ENCODE measurements around the gene NDUFC2. TPM values are rescaled to one million over a fixed set of nuclear protein-coding genes. Genes with fewer than 3 reads are reported as not detected.
A peak's percentile ranks its signal among the peaks of the same experiment; 100 is the strongest.
"Not testable (repeated sequence)": the region's sequence is repeated elsewhere in the genome, so short reads cannot be mapped to it uniquely, and the experiment has no call there.

NDUFC2 gene
- total RNA-seq, 4 donors from 2014 or later, result 205 to 342 (median 228) TPM

DNA sequence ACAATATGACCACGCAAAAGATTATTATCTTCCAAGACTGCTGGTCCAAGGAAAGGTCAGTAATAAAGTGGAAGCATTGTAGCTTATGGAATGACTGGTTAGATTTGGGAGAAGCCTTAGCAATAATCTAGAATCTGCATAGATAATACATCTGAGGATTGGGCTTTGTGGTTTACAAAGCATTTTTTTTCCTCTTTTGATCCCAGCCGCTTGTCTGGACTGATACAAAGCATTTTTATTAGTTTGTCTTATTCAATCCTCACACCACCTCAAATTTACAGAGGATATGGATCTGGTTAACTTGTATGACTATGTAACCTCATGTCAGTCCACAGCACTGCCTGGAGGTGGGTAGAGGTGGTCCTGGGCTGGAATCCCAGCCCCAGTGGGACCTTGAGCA, 17.0 kb downstream of the NDUFC2 start:
- intact Hi-C loops (cut with DNase I), result no loop called here
- H3K9me3 ChIP-seq, result no peaks in the 10 kb centered on the region
- WGBS, 2 donors, result 91 to 96% methylated on average over 2 of the region's 2 CpGs

GRCh38 chr11:78061921-78062311, 17.7 kb downstream of the NDUFC2 start:
- peak; percentile 73 to 79 for DNase-seq
- Histone ChIP-seq H3K27me3 (no peaks in the 10 kb centered on the region), H3K9me3 (no peaks in the 10 kb centered on the region), H3K27ac (peak overlapping the region; percentile 84 to 91 (median 90)), H3K4me1 (peaks cover 35 to 37% of the 10 kb centered on the region in 2 donors), H3K4me3 (replicated peaks in 1 of 3) (no peak overlapping the region), H3K36me3 (no peaks in the 10 kb centered on the region)
- TF ChIP-seq CTCF (IDR thresholded peaks at IDR 0.05), result no peak
- no peak for TF ChIP-seq POLR2A (IDR thresholded peaks at IDR 0.05)
- WGBS, 2 donors, result 50 to 55% methylated on average over 4 of the region's 4 CpGs
- intact Hi-C loops (cut with DNase I), result no loop called here

More for the DNA sequence above, 17.0 kb downstream of the NDUFC2 start:
- TF ChIP-seq POLR2A (IDR thresholded peaks at IDR 0.05) (no peak), CTCF (IDR thresholded peaks at IDR 0.05) (no peak)
- Histone ChIP-seq H3K27me3 (no peaks in the 10 kb centered on the region), H3K4me1 (peaks cover 35 to 41% of the 10 kb centered on the region in 2 donors), H3K36me3 (peaks cover 4% of the 10 kb centered on the region in 2 donors), H3K4me3 (replicated peaks in 1 of 3) (no peak overlapping the region), H3K27ac (peak overlapping the region; percentile 84 to 91 (median 90))
- DNase-seq, result no peak

DNA sequence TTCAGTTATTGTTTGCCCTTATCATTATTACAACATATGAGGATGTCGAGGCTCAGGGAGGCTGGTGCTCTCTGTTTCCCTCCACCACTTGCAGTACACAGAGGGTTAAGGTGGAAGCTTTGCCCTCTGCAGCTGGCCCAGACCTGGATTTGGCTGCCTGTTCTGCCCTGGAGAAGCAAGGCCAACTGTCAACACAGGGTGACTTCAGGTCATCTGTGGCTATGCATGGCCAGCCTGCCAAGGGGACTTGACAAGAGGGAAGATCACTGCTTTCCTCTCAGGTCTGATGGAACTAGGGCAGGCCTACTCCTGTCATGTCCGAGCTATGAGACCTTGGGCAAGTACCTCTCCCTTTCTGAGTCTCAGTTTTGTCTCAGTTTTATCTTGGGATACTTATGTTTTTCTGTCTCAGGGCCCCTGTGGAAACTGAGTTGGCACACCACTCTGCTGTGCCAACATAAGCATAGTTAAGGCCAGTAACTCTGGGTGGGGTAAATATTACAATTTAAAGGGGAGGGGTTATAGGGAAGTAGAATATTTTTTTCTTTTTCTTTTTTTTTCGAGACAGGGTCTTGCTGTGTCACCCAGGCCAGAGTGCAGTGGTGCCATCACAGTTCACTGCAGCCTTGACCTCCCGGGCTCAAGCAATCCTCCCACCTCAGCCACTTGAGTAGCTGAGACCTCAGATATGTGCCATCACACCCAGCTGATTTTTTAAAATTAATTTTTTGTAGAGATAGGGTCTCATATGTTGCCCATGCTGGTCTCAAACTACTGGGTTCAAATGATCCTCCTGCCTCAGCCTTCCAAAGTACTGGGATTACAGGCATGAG, 18.4 kb downstream of the NDUFC2 start:
- 27 to 44% methylated on average over 4 of the region's 4 CpGs for WGBS, 2 donors
- Histone ChIP-seq H3K36me3 (no peaks in the 10 kb centered on the region), H3K4me3 (replicated peaks in 1 of 3) (no peak overlapping the region), H3K4me1 (peaks cover 35 to 37% of the 10 kb centered on the region in 2 donors), H3K9me3 (no peaks in the 10 kb centered on the region), H3K27ac (peak overlapping the region; percentile 84 to 91 (median 90)), H3K27me3 (no peaks in the 10 kb centered on the region)
- intact Hi-C loops (cut with DNase I), result no loop called here
- no peak for TF ChIP-seq POLR2A (IDR thresholded peaks at IDR 0.05)
- no peak for TF ChIP-seq CTCF (IDR thresholded peaks at IDR 0.05)
- DNase-seq, result peak; percentile 94 to 96

DNA sequence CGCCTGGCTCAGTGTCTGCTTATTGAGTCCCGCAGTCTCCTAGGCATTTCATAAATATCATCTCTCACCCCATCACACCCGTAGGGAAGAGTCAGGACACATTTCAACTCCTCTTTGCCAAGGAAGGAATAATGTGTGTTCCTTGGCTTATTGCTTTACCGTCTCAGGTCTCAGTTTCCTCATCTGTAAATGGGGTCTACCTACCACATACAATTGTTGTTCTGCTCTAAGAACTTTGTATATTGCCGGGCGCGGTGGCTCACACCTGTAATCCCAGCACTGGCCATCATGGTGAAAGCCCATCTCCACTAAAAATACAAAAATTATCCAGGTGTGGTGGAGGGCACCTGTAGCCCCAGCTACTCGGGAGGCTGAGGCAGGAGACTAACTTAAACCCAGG, 19.1 kb downstream of the NDUFC2 start:
- WGBS, 2 donors, result 75 to 86% methylated on average over 8 of the region's 8 CpGs
- intact Hi-C loops (cut with DNase I), result no loop called here
- H3K9me3 ChIP-seq, result no peaks in the 10 kb centered on the region
- peaks cover 35 to 37% of the 10 kb centered on the region in 2 donors for H3K4me1 ChIP-seq
- H3K27me3 ChIP-seq, result no peaks in the 10 kb centered on the region
- H3K4me3 ChIP-seq (replicated peaks in 1 of 3), result no peak overlapping the region
- DNase-seq, result no peak
- no peak for TF ChIP-seq POLR2A (IDR thresholded peaks at IDR 0.05)
- no peak for TF ChIP-seq CTCF (IDR thresholded peaks at IDR 0.05)
- H3K36me3 ChIP-seq, result no peaks in the 10 kb centered on the region
- peak overlapping the region; percentile 47 to 90 (median 84) for H3K27ac ChIP-seq

DNA sequence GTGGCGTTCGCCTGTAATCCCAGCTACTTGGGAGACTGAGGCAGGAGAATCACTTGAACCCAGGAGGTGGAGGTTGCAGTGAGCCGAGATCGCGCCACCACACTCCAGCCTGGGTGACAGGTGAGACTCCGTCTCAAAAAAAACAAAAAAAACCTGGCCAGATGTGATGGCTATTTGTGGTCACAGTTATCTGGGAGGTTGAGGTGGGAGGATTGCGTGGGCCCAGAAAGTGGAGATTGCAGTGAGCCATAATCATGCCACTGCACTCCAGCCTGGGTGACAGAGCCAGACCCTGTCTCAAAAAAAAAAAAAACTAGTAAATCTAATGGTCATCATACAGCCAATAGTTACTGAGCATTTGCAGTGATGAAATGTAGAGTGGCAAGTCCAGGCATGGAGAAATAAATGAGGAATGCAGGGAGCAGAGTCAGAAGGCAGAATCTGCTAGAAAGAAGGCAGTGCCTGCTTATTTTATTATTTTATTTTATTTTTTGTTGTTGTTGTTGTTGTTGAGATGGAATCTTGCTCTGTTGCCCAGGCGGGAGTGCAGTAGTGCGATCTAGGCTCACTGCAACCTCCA, 19.8 kb downstream of the NDUFC2 start:
- H3K4me1 ChIP-seq, result peaks cover 35 to 37% of the 10 kb centered on the region in 2 donors
- DNase-seq; intact Hi-C loops (cut with DNase I); H3K36me3 ChIP-seq; H3K27me3 ChIP-seq; H3K27ac ChIP-seq; H3K4me3 ChIP-seq (replicated peaks in 1 of 3); H3K9me3 ChIP-seq: not testable (repeated sequence)
- WGBS, 2 donors, result 92 to 96% methylated on average over 9 of the region's 9 CpGs
